ENCODE measurements around the gene RNH1. TPM values are rescaled to one million over a fixed set of nuclear protein-coding genes. Genes with fewer than 3 reads are reported as not detected.

The RNH1 gene
- total RNA-seq (100 to 1,000 TPM in 4 of 5 experiments, 10 to 100 TPM in 1; 98.6 to 193 (median 109) TPM), polyA plus RNA-seq (100 to 1,000 TPM; 156 to 243 TPM), total RNA-seq (154 reads per million, percentile 90 among the genes with 10 or more reads in this experiment)

DNA sequence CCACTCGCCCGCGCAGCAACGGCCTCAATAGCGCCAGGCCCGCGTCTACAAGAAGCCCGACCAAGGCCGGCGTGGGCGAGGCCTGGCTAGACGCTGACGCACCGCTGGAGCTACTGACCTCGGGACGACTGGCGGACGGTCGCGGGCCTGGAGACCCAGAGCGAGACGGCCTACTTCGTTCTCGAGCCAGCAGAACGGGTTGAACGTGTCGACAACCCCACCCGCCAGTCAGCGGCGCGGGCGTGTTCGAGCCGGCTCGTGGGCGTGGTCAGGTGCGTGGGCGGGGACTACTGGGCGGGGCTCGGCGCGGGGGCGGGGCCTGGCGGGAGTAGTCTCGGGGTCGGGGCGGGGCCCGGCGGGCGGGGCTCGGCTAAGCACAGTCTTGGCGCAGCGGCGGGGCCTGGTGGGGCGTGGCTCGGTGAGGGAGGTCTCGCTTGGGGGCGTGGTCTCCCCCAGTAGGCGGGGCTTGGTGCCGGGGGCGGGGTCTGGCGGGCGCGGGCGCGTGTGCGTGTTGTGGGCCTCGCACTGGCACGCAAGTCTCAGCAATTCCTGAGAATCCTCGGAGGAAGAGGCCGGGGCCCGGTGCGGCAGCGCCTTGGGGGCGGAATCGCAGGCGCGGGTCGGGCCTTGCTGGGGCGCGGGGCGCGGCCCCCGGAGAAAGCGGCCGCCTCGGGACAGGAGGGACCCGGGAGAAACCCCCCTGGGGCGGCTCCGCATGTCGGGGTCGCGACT, at the start of gene RNH1:
TSS of gene RNH1 (minus strand) at position 248 of the 732 bp plus-strand sequence. CDS start 5,080 bp downstream, outside the sequence.
- Mint-ChIP-seq H3K4me3 (peak within 1 kb of the TSS; percentile 93 to 99 (median 96)), H3K4me1 (peaks cover 5 to 34% (median 21%) of the 10 kb centered on the region in 7 donors), H3K36me3 (peaks cover 0 to 15% (median 3%) of the 10 kb centered on the region in 5 donors), H3K27me3 (no peaks in the 10 kb centered on the region), H3K9me3 (peaks cover 0 to 4% (median 0%) of the 10 kb centered on the region in 11 donors), H3K27ac (peak within 1 kb of the TSS; percentile 98 to 100 (median 99))
- POLR2A ChIA-PET, result interaction anchor here (0.6 to 4.4 kb wide), 25 partner anchors 9 to 312 kb away, joined by 3 to 30 read pairs (median 4); partner anchors contain the start of genes ANO9, BET1L, HRAS and IRF7
- ATAC-seq (peak; percentile 92), DNase-seq (peak; percentile 95 to 100 (median 98))
- intact Hi-C loops (cut with micrococcal nuclease), result loop anchor here (1.0 to 5.0 kb wide), 24 partner anchors 11 to 1894 kb away; partner anchors contain the start of genes BET1L (in 2 of the 2), DEAF1 (in 2 of the 2), HRAS (in 2 of the 2) and PHRF1 (in 2 of the 2)
- H3K27ac ChIP-seq (ENCODE audit: low read depth, low read length), result peak within 1 kb of the TSS; percentile 99
- no peaks in the 10 kb centered on the region for H3K27me3 ChIP-seq (ENCODE audit: control insufficient read depth in 2 of 2, insufficient read depth in 2 of 2, low read length in 2 of 2)
- H3K4me1 ChIP-seq (ENCODE audit: control insufficient read depth in 2 of 2, insufficient read depth in 2 of 2, low read length in 2 of 2), result peaks cover 12 to 26% of the 10 kb centered on the region in 2 donors
- no peaks in the 10 kb centered on the region for H3K9me3 ChIP-seq (ENCODE audit: control insufficient read depth in 2 of 3, low read length in 3 of 3)
- CTCF ChIA-PET, result no interaction called here
- H3K36me3 ChIP-seq (ENCODE audit: control insufficient read depth in 2 of 3, insufficient read depth in 3 of 3, low read length in 3 of 3), result peaks cover 0 to 10% (median 0%) of the 10 kb centered on the region in 3 experiments
- H3K4me3 ChIP-seq (ENCODE audit: low read length), result peak within 1 kb of the TSS; percentile 99

DNA sequence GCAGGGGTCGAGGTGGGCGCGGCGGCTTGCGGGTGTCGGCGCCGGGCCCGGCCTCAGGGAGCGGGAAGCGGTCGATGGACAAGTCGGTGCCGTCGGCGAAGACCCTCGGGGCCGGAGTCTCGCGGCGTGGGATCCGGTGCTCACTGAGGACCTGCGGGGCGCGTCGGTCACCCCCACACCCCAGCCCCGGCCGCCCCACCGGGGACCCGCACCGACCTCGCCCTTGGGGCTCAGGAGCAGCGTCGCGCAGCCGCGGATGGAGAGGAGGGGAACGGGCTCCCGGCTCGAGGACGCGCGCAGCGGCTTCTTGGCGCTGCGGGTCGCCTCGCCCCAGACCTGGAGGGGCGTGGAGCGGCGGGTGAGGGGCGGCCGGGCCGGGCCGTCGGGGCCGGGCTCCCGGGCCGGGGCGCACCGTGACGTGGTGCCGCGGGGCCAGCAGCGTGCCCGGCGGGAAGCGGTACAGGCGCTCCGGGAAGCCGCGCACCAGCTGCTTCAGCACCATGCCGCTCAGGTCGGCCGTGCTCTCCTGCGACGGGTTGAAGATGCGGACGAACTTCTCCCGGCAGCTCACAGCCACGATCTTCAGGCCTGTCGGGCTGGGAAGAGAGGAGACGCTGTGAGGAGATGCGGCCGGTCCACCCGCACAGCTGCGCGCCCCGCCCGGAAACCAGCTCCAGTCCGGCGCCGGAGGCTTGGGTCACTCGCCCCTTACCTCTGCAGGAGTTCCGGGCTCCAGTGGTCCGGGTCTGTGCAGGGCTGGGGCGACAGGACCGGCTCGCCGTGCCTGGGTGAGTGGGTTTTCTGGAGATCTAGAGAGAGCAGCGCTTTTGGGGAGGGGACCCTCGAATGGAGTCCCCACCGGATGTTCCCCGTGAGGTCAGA, 49.0 kb upstream of the RNH1 start:
- H3K4me1 Mint-ChIP-seq, result peaks cover 4 to 10% (median 9%) of the 10 kb centered on the region in 7 donors
- DNase-seq (peak in 3 of 9 donors; percentile 33 to 37 (median 33)), ATAC-seq (no peak)
- H3K27ac Mint-ChIP-seq, result no peak overlapping the region
- H3K4me3 Mint-ChIP-seq, result peak overlapping the region in 9 of 10 donors; percentile 32 to 71 (median 53)
- H3K9me3 ChIP-seq (ENCODE audit: control insufficient read depth in 2 of 3, low read length in 3 of 3), result no peaks in the 10 kb centered on the region
- intact Hi-C loops (cut with micrococcal nuclease), result loop anchor here (1.0 to 2.0 kb wide), 11 partner anchors 12 to 209 kb away; partner anchors contain the start of genes DEAF1 (in 1 of the 2), LRRC56 (in 1 of the 2) and TMEM80 (in 1 of the 2)
- POLR2A ChIA-PET, result interaction anchor here (0.6 to 9.5 kb wide), 8 partner anchors 13 to 208 kb away, joined by 3 to 68 read pairs (median 4); partner anchors contain the start of genes DEAF1, HRAS, LRRC56 and PHRF1
- peaks cover 0 to 18% (median 0%) of the 10 kb centered on the region in 5 donors for H3K27me3 Mint-ChIP-seq
- H3K27me3 ChIP-seq (ENCODE audit: control insufficient read depth in 2 of 2, insufficient read depth in 2 of 2, low read length in 2 of 2), result no peaks in the 10 kb centered on the region
- no peaks in the 10 kb centered on the region for H3K36me3 Mint-ChIP-seq
- H3K27ac ChIP-seq (ENCODE audit: low read depth, low read length), result no peak overlapping the region
- no peaks in the 10 kb centered on the region for H3K36me3 ChIP-seq (ENCODE audit: control insufficient read depth in 2 of 3, insufficient read depth in 3 of 3, low read length in 3 of 3)
- H3K4me1 ChIP-seq (ENCODE audit: control insufficient read depth in 2 of 2, insufficient read depth in 2 of 2, low read length in 2 of 2), result peaks cover 12 to 20% of the 10 kb centered on the region in 2 donors
- H3K9me3 Mint-ChIP-seq, result no peaks in the 10 kb centered on the region
- CTCF ChIA-PET, result interaction anchor here (0.9 to 5.6 kb wide), 7 partner anchors 9 to 185 kb away, joined by 3 to 41 read pairs (median 5); no protein-coding TSS in a partner anchor
- peak overlapping the region; percentile 44 for H3K4me3 ChIP-seq (ENCODE audit: low read length)

DNA sequence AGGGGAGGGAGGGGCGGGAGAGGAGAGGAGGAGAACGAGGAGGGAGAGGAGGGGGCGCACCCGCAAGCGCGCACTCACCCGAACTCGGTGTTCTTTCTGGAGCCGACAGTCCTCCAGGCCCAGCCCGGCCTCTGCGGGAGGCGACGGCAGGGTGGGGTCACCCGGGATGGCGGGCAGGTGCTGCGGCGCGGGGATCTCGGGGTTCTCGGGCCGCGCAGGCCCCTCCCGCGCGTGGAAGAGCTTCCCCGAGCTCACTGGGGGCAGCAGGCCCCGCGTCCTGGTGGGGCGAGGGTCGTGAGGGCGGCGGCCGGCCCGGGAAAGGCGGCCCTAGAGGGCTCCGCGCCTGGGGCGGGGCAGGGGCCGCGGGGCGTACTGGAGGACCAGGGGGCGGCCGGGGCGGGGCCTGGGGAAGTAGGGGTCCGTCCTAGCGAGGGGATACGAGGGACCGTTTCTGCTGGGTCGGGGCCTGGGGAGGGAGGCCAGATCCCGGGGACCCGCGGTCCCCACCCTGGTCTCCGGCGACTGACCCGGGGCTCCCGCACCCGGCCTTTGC, 48.3 kb upstream of the RNH1 start:
- peaks cover 4 to 10% (median 9%) of the 10 kb centered on the region in 7 donors for H3K4me1 Mint-ChIP-seq
- DNase-seq, result peak in 1 of 9 donors; percentile 43
- no peaks in the 10 kb centered on the region for H3K9me3 Mint-ChIP-seq
- no peak overlapping the region for H3K27ac Mint-ChIP-seq
- peak; percentile 4 for ATAC-seq
- ChIA-PET POLR2A (interaction anchor here (0.6 to 9.5 kb wide), 10 partner anchors 14 to 242 kb away, joined by 3 to 68 read pairs (median 4); partner anchors contain the start of genes DEAF1, HRAS, LRRC56 and PHRF1), CTCF (interaction anchor here (0.9 to 5.6 kb wide), 8 partner anchors 10 to 186 kb away, joined by 3 to 41 read pairs (median 4); partner anchors contain the start of gene PHRF1)
- H3K4me1 ChIP-seq (ENCODE audit: control insufficient read depth in 2 of 2, insufficient read depth in 2 of 2, low read length in 2 of 2), result peaks cover 12 to 20% of the 10 kb centered on the region in 2 donors
- H3K27me3 ChIP-seq (ENCODE audit: control insufficient read depth in 2 of 2, insufficient read depth in 2 of 2, low read length in 2 of 2), result no peaks in the 10 kb centered on the region
- H3K4me3 ChIP-seq (ENCODE audit: low read length), result peak overlapping the region; percentile 44
- intact Hi-C loops (cut with micrococcal nuclease), result loop anchor here (1.0 to 2.0 kb wide), 11 partner anchors 13 to 210 kb away; partner anchors contain the start of genes DEAF1 (in 1 of the 2), LRRC56 (in 1 of the 2) and TMEM80 (in 1 of the 2)
- no peaks in the 10 kb centered on the region for H3K36me3 ChIP-seq (ENCODE audit: control insufficient read depth in 2 of 3, insufficient read depth in 3 of 3, low read length in 3 of 3)
- H3K36me3 Mint-ChIP-seq, result no peaks in the 10 kb centered on the region
- peak overlapping the region in 6 of 10 donors; percentile 32 to 69 (median 56) for H3K4me3 Mint-ChIP-seq
- H3K27me3 Mint-ChIP-seq, result peaks cover 0 to 18% (median 0%) of the 10 kb centered on the region in 5 donors
- no peaks in the 10 kb centered on the region for H3K9me3 ChIP-seq (ENCODE audit: control insufficient read depth in 2 of 3, low read length in 3 of 3)
- no peak overlapping the region for H3K27ac ChIP-seq (ENCODE audit: low read depth, low read length)

- Mint-ChIP-seq H3K4me1 (peaks cover 0 to 5% (median 3%) of the 10 kb centered on the region in 7 donors), H3K36me3 (no peaks in the 10 kb centered on the region), H3K4me3 (peak overlapping the region in 7 of 10 donors; percentile 36 to 69 (median 57)), H3K9me3 (no peaks in the 10 kb centered on the region), H3K27me3 (peaks cover 0 to 18% (median 0%) of the 10 kb centered on the region in 5 donors), H3K27ac (no peak overlapping the region)
- ChIA-PET CTCF (interaction anchor here (0.6 to 5.6 kb wide), 9 partner anchors 12 to 196 kb away, joined by 3 to 41 read pairs (median 4); partner anchors contain the start of gene PHRF1), POLR2A (interaction anchor here (1.0 to 9.5 kb wide), 7 partner anchors 15 to 242 kb away, joined by 3 to 68 read pairs (median 5); partner anchors contain the start of genes HRAS, LRRC56 and PHRF1)
- Histone ChIP-seq H3K27me3 (ENCODE audit: control insufficient read depth in 2 of 2, insufficient read depth in 2 of 2, low read length in 2 of 2) (no peaks in the 10 kb centered on the region), H3K4me1 (ENCODE audit: control insufficient read depth in 2 of 2, insufficient read depth in 2 of 2, low read length in 2 of 2) (peaks cover 7 to 13% of the 10 kb centered on the region in 2 donors), H3K27ac (ENCODE audit: low read depth, low read length) (peak overlapping the region; percentile 44), H3K36me3 (ENCODE audit: control insufficient read depth in 2 of 3, insufficient read depth in 3 of 3, low read length in 3 of 3) (no peaks in the 10 kb centered on the region), H3K4me3 (ENCODE audit: low read length) (peak overlapping the region; percentile 46), H3K9me3 (ENCODE audit: control insufficient read depth in 2 of 3, low read length in 3 of 3) (no peaks in the 10 kb centered on the region)
- intact Hi-C loops (cut with micrococcal nuclease), result loop anchor here (1.0 to 2.0 kb wide), 11 partner anchors 14 to 211 kb away; partner anchors contain the start of genes DEAF1 (in 1 of the 2), LRRC56 (in 1 of the 2) and TMEM80 (in 1 of the 2)
- peak; percentile 89 for ATAC-seq
- peak; percentile 60 to 80 (median 72) for DNase-seq
These were observed 47.6 kb upstream of the RNH1 start for GRCh38 chr11:554428-555226.

DNA sequence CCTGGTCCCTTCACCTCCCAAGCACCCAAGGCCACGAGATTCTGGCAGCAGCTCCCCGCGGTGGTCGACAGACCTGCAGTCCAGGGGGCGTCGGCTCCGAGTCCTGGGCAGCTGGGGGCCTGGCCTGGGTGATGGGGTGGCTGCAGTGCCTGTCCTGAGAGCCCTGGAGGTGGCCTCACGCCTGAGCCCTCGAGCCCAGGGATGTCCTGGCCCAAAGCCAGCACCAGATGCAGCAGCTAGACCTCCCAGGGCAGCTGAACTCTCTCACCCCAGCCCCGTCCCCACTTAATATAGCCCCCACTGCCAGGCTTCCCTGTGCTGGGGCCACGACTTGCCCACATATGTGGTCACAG, 46.9 kb upstream of the RNH1 start:
- H3K9me3 ChIP-seq (ENCODE audit: control insufficient read depth in 2 of 3, low read length in 3 of 3), result no peaks in the 10 kb centered on the region
- intact Hi-C loops (cut with micrococcal nuclease), result loop anchor here in 1 of 2 donors (2.0 kb wide), 2 partner anchors 63 to 169 kb away; no protein-coding TSS in a partner anchor
- Mint-ChIP-seq H3K4me3 (peak overlapping the region in 1 of 10 donors; percentile 69), H3K9me3 (no peaks in the 10 kb centered on the region), H3K4me1 (peaks cover 0 to 5% (median 3%) of the 10 kb centered on the region in 7 donors), H3K27ac (no peak overlapping the region), H3K36me3 (no peaks in the 10 kb centered on the region), H3K27me3 (peaks cover 0 to 18% (median 0%) of the 10 kb centered on the region in 5 donors)
- DNase-seq, result no peak
- H3K27ac ChIP-seq (ENCODE audit: low read depth, low read length), result no peak overlapping the region
- H3K4me1 ChIP-seq (ENCODE audit: control insufficient read depth in 2 of 2, insufficient read depth in 2 of 2, low read length in 2 of 2), result peaks cover 7 to 13% of the 10 kb centered on the region in 2 donors
- ChIA-PET POLR2A (interaction anchor here (0.9 to 9.5 kb wide), 8 partner anchors 15 to 170 kb away, joined by 3 to 68 read pairs (median 5); partner anchors contain the start of genes HRAS, LRRC56 and PHRF1), CTCF (interaction anchor here (1.1 to 5.6 kb wide), 5 partner anchors 12 to 173 kb away, joined by 3 to 41 read pairs (median 8); partner anchors contain the start of gene PHRF1)
- no peak overlapping the region for H3K4me3 ChIP-seq (ENCODE audit: low read length)
- no peaks in the 10 kb centered on the region for H3K36me3 ChIP-seq (ENCODE audit: control insufficient read depth in 2 of 3, insufficient read depth in 3 of 3, low read length in 3 of 3)
- H3K27me3 ChIP-seq (ENCODE audit: control insufficient read depth in 2 of 2, insufficient read depth in 2 of 2, low read length in 2 of 2), result no peaks in the 10 kb centered on the region
- no peak for ATAC-seq

Data from naive thymus-derived CD4-positive, alpha-beta T cell (primary cell).